ENCODE measurements around the gene ZNF32. TPM values are rescaled to one million over a fixed set of nuclear protein-coding genes. Genes with fewer than 3 reads are reported as not detected.

Gene ZNF32
- total and polyA plus RNA-seq, 2 of the 4 experiments (the other 2 are of a cell fraction) = 30.1 to 31.2 TPM

- Histone ChIP-seq H3K4me1 (ENCODE audit: control insufficient read depth, insufficient read depth, low read length) (0 out of 2 replicates have a peak, but pooled peaks cover 2% of the 10 kb centered on the region), H3K4ac (ENCODE audit: low read depth, low read length) (no peak overlapping the region), H3K9ac (ENCODE audit: low read depth, low read length) (no peak overlapping the region), H3K23ac (ENCODE audit: low read depth, low read length) (no peak overlapping the region), H3K9me1 (ENCODE audit: insufficient read depth, low read length) (no peaks in the 10 kb centered on the region), H4K8ac (ENCODE audit: low read depth in 2 of 2, low read length in 2 of 2) (no peak overlapping the region), H2AK5ac (ENCODE audit: low read depth, low read length) (no peak overlapping the region), H3K36me3 (ENCODE audit: control insufficient read depth, insufficient read depth, low read length) (no peaks in the 10 kb centered on the region), H3K4me3 (ENCODE audit: insufficient read depth, low read depth, low read length) (no peak overlapping the region), H2BK120ac (ENCODE audit: low read depth, low read length) (no peak overlapping the region), H3K27ac (ENCODE audit: insufficient read depth, low read length) (no peak overlapping the region), H4K20me1 (ENCODE audit: insufficient read depth, low read length) (no peaks in the 10 kb centered on the region), H2AK9ac (replicated peaks; ENCODE audit: low read depth, low read length, poor library complexity) (no peak overlapping the region), H3K9me3 (ENCODE audit: control insufficient read depth, insufficient read depth, low read length) (no peaks in the 10 kb centered on the region), H3K56ac (ENCODE audit: extremely low read depth, insufficient read depth, low read length) (no peak overlapping the region), H3K4me2 (ENCODE audit: low read depth, low read length) (no peak overlapping the region), H2BK15ac (ENCODE audit: low read depth, low read length) (no peak overlapping the region), H3K79me1 (ENCODE audit: low read depth in 1 of 2, low read length in 2 of 2) (no peaks in the 10 kb centered on the region), H4K91ac (ENCODE audit: insufficient read depth, low read depth, low read length) (no peak overlapping the region), H2BK5ac (ENCODE audit: low read depth, low read length, poor library complexity, severe bottlenecking) (no peak overlapping the region), H2BK20ac (ENCODE audit: low read depth, low read length) (no peak overlapping the region), H2AFZ (replicated peaks; ENCODE audit: low read length, poor library complexity) (no peak overlapping the region), H4K5ac (ENCODE audit: low read depth, low read length) (no peak overlapping the region), H3K18ac (ENCODE audit: low read depth, low read length) (no peak overlapping the region), H3K27me3 (ENCODE audit: control insufficient read depth, insufficient read depth, low read length) (no peaks in the 10 kb centered on the region), H3K14ac (replicated peaks; ENCODE audit: low read depth, low read length) (no peak overlapping the region)
- ATAC-seq (ENCODE audit: low read depth) (no peak), DNase-seq (no peak)
- no peak for TF ChIP-seq CHD1 (IDR thresholded peaks at IDR 0.05; ENCODE audit: low read depth, low read length)
- no peak for TF ChIP-seq MAZ (IDR thresholded peaks at IDR 0.05; ENCODE audit: borderline replicate concordance, low read depth, low read length)
- no peak for TF ChIP-seq NFE2L2 (IDR thresholded peaks at IDR 0.05; ENCODE audit: low read depth, low read length)
- no CpG with 5 or more reads among the region's 7 CpGs for WGBS, 2 experiments (ENCODE audit: extremely low coverage in 2 of 2, insufficient read length in 1 of 2)
- dilution Hi-C loops (cut with HindIII; ENCODE audit: low sequenced_read_pairs, unreplicated experiment) (no loop called here), in situ Hi-C loops (cut with MboI; ENCODE audit: low sequenced_read_pairs) (no loop called here), intact Hi-C loops (cut with micrococcal nuclease) (loop anchor here (10.0 kb wide), 1 partner anchor 1048 kb away; no protein-coding TSS in a partner anchor)
- POLR2A ChIA-PET (ENCODE audit: unreplicated experiment) = no interaction called here
- BruUV-seq (replicated peaks) = no TSS peak
- CTCF ChIA-PET = no interaction called here
Observed at GRCh38 chr10:43676901-43677300, 28.2 kb upstream of the ZNF32 start.
